GM18499 (cell line): Measurements from ENCODE around the gene MMP3.

ENCODE experiments used
- ATAC-seq: cut with Tn5 transposase; IDR thresholded peaks from one replicate; pipeline ENCODE4 v1.9.1; 2021; ENCODE audit warnings: moderate number of reproducible peaks; ENCODE audit not compliant: insufficient read depth, unreplicated experiment

MMP3 gene

DNA sequence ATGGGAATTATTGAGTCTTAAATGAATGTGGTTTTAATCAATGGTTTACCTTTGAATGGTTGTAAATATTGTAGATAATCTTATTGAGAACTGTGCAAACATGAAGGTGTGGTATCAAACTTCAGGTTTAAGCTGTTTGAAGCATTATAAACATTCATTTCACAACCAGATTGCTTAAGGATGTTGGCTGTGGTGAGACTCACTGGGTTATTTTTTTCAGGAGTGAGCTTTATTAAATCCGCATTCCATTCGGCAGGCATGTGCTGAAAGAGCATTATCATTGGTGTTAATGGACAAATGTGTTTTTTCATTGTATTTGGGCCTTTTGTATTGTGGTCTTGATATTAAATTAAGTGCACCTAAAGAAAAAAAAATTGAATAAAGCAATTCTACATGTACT, 9.7 kb downstream of the MMP3 start:
- ATAC-seq: no peak

DNA sequence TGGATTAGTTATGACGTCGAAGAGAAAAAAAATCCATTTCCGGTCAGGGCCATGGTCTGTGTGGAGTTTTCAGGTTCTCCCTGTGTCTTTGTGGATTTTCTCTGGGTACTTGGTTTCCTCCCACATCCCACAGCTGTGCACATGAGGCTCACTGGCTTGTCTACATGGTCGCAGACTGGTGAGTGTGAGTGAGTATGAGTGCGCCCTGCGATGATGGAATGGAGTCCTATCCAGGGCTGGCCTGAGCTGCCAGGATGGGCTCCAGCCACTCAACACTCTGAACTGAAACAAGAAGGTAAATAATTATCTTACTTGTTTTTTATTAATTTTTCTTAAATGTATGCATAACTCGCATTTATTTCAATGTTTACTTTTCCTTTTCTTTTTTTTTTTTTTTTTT, 10.8 kb downstream of the MMP3 start:
- ATAC-seq: no peak

DNA sequence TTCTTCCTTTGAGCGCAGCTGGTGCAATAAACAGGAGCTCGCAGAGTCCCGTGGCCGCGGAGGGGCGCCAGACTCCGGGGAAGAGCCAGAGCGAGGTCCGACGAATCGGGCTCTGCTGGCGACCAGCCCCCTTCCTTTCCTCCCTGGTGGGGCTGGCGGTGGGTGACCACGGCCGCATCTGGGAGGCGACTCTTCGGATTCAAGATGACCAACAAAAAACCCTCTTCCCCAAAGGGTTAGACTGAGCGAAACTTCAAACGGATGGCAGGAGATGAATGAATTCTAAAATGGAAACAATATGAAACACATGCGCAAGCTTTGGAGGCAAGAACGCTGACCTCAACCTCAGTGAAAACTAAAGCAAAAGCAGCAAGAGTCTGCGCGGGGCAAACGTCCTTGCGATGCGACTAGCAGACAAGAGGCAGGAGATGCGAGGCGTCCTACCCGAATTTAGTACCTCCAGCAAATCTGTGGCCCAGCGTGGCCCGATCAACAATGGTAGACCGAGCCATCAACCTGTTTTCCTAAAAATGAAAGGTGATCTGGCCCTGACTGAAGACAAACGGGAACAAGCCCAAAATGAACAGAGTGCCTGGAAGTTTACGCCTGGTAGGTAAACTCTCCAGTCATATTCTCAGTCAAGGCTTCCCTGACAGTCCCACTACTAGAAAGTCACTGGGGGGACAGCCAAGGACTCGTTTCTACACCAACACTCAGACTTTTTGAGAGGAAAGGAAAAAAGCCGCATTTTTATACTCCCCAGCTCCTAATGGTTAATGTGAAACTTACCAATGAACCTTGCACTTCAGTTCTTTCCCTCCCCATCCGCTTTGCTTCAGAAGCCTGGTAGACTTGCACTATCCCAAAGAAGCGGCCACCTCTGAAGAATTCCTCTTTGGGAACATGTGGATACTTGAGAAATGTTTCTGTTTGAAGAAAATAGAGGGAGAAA, 11.6 kb downstream of the MMP3 start:
- ATAC-seq: no peak

DNA sequence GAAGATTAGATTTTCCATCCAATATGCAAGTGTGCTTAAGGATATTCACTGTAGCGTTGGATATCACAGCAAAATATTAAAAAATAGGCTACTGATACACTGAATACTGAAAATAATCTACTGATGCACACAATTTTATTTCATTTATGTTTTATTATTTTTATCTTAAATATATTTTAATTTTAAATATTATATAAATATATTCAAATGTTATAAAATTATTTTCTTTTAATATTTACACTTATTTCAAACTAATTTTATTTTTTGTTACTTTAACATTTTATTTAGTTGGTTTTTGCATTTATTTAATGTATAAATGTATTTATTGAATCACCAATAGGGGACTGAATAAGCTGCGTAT, 12.3 kb downstream of the MMP3 start:
- no peak for ATAC-seq

DNA sequence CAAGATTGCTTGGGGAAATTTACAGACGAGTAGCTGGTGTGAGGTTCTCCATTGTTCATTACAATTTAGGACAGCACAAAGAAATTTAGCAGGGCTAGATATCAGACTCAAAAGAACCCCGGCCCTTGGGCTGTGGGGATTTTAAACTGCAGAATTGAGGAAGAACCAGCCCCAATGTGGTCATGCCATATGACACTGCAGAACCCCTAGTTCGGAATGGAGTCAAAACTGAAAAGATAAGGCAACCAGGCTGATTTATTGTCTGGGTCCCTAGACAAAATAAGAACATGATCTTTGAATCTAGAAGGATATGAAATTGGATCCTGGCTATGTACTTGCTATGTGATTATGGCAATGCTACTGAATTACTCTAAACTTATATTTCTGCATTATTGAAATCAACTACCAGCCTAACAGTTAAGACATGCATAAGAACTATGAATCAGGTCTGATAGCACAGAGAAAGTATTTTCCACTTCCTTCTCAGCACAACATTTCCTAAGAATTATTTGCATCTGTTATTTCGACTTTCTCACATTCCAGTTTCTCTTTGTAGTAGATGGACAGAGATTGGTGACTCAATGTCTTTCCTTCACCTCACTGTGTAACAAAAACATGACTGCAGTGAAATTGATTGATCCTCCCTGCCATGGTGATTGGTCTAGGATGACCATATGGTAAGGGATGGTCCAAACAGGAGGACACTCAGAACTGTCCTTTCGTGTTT, 13.2 kb downstream of the MMP3 start:
- no peak for ATAC-seq

DNA sequence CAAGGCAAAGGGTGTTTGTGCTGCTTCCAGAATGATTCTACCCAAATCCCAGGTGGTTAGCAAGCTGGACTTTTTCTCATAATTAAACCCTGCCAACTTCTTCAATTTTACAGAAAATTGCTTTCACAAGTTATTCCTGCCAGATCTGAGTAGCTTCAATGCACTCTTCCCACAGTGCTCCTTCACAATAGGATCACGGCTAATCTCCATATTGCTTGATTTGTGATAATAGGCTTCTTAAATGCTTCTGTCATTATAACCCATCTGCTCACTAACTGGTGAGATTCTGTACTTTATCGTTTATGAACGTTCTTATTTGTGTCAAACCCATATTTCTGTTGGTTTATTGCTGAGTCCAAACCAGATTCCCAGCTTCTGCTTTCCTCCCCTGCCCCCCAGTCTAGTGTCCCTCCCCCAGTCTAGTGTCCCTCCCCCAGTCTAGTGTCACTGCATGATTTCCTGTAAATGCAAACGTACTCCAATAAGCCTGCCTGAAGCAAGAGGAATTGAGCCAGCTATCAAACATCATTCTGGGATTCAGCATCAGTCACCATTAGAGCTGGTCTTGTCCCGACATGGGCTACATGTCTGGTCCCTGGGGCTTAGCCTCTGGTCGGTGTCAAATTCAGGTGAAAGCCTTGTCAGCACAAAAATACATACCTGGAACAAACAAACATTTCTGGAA, 14.0 kb downstream of the MMP3 start:
- ATAC-seq: no peak

DNA sequence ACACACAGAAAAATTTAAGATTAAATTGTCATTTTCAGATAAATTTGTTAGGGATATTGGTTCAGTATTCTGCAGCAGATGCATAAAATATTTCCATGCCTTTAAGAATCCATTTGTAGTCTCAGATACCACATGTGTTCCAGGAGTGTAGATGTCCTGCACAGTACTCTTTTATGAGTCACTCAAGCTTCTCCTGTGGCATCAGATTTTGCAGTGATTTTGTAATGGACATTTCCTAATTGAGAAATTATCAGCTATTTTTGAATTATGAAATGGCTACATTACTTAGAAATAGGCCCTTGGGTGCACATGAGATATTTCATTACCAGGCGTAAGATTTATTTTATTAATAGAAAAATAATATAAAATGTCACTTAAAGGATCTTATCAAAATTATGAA, 18.9 kb downstream of the MMP3 start:
- ATAC-seq: no peak

DNA sequence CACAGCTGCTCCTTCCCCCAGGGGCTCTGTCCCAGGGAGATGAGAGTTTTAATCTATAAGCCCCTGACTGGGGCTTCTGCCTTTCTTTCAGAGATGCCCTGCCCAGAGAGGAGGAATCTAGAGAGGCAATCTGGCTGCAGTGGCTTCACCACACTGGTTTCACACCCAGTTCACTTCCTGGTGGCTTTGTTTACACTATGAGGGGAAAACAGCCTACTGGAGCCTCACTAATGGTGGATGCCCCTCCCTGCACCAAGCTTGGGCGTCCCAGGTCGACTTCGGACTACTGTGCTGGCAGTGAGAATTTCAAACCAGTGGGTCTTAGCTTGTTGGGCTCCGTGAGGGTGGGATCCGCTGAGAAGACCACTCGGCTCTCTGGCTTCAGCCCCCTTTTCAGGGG, 23.9 kb downstream of the MMP3 start:
- no peak for ATAC-seq

DNA sequence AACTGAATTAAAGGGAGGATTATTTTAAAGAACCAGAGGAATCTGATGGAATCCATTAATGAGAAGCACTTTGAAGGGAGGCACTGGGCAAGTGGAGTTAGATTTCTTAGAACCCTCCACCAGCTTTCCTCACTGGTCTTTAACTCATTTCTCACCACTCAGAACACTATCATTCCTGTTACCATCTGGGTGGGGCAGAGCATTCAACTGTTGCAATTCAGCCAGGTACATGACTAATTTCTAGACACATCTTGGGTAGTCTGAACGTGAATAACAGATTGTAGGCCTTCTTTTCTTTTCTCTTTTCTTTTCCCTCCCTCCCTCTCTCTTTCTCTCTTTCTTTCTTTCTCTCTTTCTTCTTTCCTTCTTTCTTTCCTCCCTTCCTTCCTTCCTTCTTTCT, 29.9 kb downstream of the MMP3 start:
- no peak for ATAC-seq

DNA sequence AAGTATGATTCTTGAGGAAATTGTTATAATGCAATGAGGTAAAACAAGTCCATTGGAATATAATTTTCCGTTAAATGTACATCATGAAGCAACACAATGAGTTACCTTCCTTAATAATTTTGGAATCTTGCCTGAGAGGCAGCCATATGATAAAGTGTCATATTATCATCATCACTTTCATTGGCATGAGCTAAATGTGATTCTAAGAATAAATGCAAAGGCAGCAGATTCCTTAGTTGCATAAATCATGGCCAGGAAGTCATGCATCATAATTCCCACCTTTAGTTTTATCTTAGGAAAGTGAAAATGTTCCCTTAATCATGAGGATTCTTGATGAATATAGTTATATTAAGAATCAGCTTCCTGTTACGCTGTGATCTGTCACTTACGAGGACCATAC, 31.2 kb downstream of the MMP3 start:
- no peak for ATAC-seq

DNA sequence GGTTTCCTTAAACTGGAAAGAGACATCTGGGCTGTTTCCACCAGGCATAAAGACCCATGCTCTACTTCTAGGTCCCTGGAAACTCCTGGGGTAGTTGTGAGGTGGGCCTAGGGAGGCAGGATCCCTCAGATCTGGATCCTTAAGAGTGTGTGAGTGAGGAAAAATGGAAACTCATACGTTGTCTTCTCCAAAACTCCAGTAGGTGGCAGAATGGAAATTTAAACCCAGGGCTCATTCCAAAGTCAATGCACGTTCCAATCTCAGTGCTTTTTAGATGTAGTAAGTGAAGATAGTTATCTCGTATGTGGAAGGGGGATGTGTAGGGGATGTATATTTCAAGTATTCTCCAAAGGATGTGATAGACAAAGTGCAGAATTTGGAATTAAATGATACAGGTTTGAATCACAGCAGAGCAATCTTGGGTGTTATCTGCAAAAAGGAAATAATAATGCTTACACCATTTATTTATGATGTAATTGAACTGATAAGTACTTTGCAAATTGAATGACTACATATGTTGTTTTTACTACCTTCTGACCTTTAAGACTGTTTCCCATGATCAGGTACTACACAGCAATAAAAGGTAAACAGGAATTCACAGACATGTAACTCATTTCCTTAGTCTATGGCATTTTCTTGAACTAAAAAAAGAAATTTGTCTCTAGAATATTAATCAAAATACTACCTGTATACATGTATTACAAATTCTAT, 32.3 kb downstream of the MMP3 start:
- ATAC-seq: no peak

DNA sequence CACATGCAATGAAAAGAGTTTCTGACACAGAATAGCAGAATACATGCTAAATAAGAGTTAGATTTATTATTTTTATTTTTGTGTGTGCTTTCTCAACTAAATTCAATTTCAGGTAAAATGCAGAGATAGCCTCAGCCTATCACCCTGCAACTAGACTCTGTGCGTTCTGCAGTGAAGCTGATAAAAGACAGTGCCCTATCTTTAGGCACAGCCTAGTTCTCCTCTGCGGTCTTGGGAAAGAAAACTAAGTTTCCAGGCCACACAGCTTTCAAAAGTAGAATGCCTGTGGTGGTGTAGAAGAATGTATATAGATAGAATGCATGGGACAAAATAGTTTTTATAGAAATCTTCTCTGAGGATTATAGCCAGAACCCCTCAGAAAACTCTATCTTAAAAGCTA, 33.4 kb downstream of the MMP3 start:
- ATAC-seq: no peak

DNA sequence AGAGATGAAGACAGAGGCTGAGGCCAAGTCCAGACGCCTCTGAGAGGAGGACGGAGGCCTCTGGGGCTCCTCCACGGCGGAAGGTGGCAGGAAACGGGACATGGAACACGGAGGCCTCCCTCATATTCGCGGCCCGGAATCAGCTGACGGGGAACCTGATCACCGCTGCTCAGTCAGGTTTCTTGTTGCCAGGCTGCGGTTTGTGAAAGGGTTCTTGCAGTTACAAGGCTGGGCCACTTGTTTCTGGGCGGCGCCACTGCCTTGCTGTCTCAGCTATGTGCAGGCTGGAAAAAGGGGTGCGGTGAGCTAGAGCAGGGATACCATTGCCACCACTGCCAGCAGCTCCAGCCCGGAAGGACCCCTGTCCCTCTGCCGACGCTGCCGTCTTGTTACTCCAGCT, 35.5 kb downstream of the MMP3 start:
- ATAC-seq: no peak

DNA sequence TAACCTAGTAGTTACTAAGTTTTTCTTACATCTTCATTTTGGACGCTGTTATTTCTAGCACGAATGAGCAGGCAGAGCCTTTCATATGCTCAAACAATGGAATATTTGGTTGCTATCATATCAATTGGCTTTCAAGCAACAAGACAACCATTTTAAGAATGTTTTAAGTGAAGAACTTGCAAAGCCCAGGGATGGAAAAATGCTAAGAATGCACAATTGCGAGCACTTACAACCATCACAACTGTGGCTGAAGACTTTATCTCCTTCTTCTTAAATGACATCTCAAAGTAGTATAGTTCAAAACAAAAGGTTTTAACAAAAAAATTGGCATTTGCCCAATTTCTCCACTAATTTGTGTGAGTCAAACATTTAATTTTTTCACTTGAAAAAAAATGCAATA, 37.1 kb downstream of the MMP3 start:
- no peak for ATAC-seq

DNA sequence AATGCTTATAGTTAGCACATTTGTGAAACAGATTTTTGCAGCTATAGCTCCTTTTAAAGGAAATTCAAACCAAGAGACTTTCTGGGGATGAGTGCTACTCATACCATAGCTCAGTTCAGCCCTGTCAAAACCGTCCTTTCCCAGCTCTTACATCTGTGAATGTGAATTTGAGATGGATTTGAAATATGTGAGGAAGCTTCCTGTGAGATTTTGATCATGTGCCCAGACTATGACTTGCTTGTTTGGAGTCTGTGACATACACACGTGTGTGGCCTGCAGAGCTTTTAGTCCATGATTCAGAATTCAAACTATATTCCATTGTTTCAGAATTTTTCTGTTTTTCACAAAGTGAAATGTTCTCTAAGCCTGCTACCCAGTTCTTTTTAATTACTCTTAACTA, 41.1 kb downstream of the MMP3 start:
- no peak for ATAC-seq

DNA sequence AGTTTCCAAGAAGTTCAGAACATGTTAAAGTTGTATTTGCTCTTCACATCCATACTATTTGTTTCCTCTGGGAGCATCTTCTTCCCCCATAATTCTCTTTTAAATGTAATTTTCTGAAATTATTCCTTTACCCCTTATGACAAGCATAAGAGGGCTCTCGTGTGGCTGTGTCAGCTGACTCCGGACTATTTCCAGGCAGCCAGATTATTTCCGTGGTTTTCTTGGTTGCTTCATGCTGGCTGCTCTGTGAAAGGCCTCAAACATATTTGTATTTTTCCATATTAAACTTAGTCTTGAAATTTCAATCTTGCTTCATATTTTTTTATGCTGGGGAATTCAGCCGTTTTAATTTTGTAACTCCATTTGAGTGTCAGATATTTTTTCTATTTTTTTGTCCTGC, 42.6 kb downstream of the MMP3 start:
- ATAC-seq: no peak

DNA sequence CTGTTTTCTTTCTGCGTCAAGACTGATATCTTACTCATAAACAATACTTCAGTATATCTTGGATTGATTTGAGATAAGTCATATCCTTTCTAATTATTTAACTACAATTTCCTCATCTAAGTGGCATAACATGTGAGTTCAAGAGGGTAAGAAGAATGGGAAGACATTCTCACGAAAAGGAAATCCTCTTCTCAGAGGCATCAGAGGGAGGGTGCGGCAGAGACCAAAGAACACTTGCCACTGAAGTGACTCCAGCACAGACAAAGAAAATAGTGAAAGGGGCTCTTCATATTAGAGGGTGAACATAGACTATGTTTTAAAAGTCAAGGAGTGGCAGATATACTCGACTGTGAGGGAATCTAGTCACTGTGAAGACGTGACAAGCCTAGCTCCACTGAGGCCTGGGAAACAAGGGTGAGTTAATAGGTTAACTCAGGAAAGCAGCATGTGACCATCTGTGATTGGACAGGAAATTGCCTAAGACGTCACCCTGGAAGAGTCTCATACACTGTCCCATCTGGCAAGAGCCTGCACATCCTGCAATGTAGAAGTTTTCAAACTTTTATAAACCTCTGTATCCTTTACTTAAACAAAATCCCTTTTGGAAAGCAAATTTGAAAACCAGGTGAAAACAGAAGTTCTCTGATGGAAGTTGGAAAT, 43.6 kb downstream of the MMP3 start:
- ATAC-seq: no peak

DNA sequence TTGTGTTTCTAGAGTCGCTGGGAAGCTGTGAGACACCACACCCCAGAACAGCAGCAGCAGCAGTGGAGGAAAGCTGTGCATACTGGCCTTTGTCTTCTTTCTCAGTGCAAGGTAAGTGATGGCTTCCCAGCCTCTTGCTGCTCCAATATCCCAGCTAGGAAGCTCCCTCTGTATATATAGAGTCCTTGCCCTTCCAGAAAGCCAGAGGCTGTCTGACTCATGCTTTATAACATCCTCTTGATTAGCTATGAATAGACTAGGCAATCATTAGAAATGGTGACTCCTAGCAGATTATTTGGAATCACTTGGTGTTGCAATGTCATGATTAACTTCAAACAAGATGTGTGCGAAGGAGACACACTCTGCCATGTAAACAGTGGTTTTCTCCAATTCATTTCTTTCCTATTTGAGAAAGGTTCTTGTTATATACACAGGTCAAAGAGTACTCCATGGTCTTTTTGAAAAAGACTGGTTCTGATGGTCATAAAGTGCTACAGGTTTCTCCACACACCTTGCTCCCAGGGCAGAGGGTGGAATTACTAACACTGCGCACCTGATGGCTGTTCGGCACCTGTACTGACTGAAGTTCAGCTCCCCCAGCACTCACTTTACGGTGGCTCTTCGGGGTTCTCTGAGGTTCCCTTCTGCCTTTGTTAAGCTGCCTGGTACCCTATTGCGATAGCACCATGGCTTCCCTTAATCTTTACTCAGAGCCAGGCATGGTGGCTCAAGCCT, 45.2 kb downstream of the MMP3 start, which contains the start of gene MMP1:
MMP1 (minus strand) TSS at position 149 of the 735 bp plus-strand sequence; CDS start at position 81, 68 bp downstream.
- ATAC-seq: no peak

DNA sequence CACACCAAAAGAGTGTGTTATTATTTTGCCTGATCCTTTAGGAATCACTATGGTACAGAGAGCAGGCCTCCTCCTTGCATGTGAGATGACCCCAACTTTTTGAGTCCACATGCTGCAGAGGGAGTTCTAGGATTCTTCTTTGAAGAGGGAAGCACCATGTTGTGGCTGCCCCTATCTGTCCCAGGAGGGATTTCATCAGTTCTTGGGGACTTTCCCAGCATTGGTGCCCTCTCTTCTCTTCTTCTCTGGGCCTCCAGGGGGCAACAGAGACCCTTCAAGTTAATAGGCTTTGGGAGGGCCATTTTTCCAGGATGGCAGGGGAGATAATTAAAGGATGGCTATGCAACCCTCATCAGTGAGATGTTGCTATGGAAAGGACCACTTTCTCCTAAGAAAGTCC, 49.0 kb downstream of the MMP3 start:
- peak; percentile 92 for ATAC-seq
